A549 (cell line): ENCODE data around the gene EID1. TPM values are rescaled to one million over a fixed set of nuclear protein-coding genes. Genes with fewer than 3 reads are reported as not detected.

ENCODE experiments used
- ATAC-seq, 2 experiments: fragments of 200-7000 bp in 1 of 2; fragments of >200 bp in 1 of 2; cut with Nextera tagmentation in 1 of 2; cut with Tn5 transposase in 1 of 2; 3 replicates each; pipeline versions ENCODE4 v1.8.0 to v1.9.1; 2018 to 2020; ENCODE audit warnings: mild to moderate bottlenecking in 1 of 2, moderate library complexity in 1 of 2
- CTCF ChIA-PET: fragments of 300-600 bp; sonication (Branson Sonifier 250); formaldehyde crosslinking; extraction: SDS; loops from one replicate; lab custom pipeline; 2021; ENCODE audit warnings: antibody characterized with exemption, inconsistent platforms; lab: Yijun Ruan, JAX
- POLR2A ChIA-PET: fragments of 350-600 bp; formaldehyde crosslinking; extraction: SDS; loops from one replicate; lab custom pipeline; 2021; ENCODE audit warnings: antibody characterized with exemption, inconsistent platforms; lab: Yijun Ruan, JAX
- DNase-seq, 2 experiments: peaks; one replicate each; pipeline versions ENCODE4 v3.0.0 to v3.0.0-alpha.2; 2011 to 2016; ENCODE audit warnings: low read depth in 1 of 2, low spot score in 1 of 2
- FAIRE-seq: peaks from 2 replicates; lab custom pipeline; 2011; peaks lifted over from hg19 to GRCh38; lab: Jason Lieb, UNC
- H3K27ac ChIP-seq, 2 experiments: fragments of >200 bp; sonication (Bioruptor Twin); formaldehyde crosslinking; 3 replicates each; pipeline ENCODE4 v1.5.1; 2016 to 2017
- H3K4me1 ChIP-seq: fragments of >200 bp; sonication (Bioruptor Twin); formaldehyde crosslinking; 3 replicates; pipeline ENCODE4 v1.6.1; 2016
- H3K4me2 ChIP-seq: fragments of >200 bp; sonication (Bioruptor Twin); formaldehyde crosslinking; 3 replicates; pipeline ENCODE4 v1.6.1; 2016
- H3K4me3 ChIP-seq: fragments of >200 bp; sonication (Bioruptor Twin); formaldehyde crosslinking; 3 replicates; pipeline ENCODE4 v1.5.1; 2016
- H3K9me3 ChIP-seq: fragments of >200 bp; sonication (Bioruptor Twin); formaldehyde crosslinking; 3 replicates; pipeline ENCODE4 v1.6.1; 2016
- ATOH8 ChIP-seq: fragments of 250-450 bp; sonication (Bioruptor Pico); IDR thresholded peaks from 2 replicates; pipeline ENCODE4 v1.5.0; 2020; ENCODE audit warnings: low read depth, mild to moderate bottlenecking, moderate library complexity
- BCL3 ChIP-seq: fragments of >200 bp; sonication (Bioruptor Twin); formaldehyde crosslinking; IDR thresholded peaks from 3 replicates; pipeline ENCODE4 v1.6.1; 2016
- BHLHE40 ChIP-seq: IDR thresholded peaks from 2 replicates; pipeline ENCODE4 v1.6.1; 2012; ENCODE audit warnings: low read depth, low read length, inconsistent platforms
- CBX2 ChIP-seq: fragments of 200-600 bp; sonication (generic); IDR thresholded peaks from 2 replicates; pipeline ENCODE4 v1.6.1; 2016; ENCODE audit warnings: low read depth, mild to moderate bottlenecking, borderline replicate concordance
- CEBPB ChIP-seq, 2 experiments: fragments of >200 bp in 1 of 2; sonication (Bioruptor Twin) in 1 of 2; formaldehyde crosslinking in 1 of 2; IDR thresholded peaks; 2 replicates each; pipeline ENCODE4 v1.6.1; 2012 to 2016
- CTCF ChIP-seq: fragments of >200 bp; sonication (Bioruptor Twin); formaldehyde crosslinking; IDR thresholded peaks from 3 replicates; pipeline ENCODE4 v1.5.1; 2016
- EP300 ChIP-seq, 2 experiments: fragments of >200 bp; sonication (Bioruptor Twin); formaldehyde crosslinking; IDR thresholded peaks; 2 replicates in 1 of 2; 3 replicates in 1 of 2; pipeline ENCODE4 v1.6.1; 2016 to 2017
- FOSB ChIP-seq: fragments of 250-450 bp; sonication (Bioruptor Pico); IDR thresholded peaks from 2 replicates; pipeline ENCODE4 v1.5.0; 2020; ENCODE audit warnings: mild to moderate bottlenecking, moderate library complexity
- FOSL2 ChIP-seq, 2 experiments: fragments of 450-650 bp in 1 of 2; fragments of >200 bp in 1 of 2; sonication (Bioruptor Twin) in 1 of 2; formaldehyde crosslinking; IDR thresholded peaks; 2 replicates each; pipeline versions ENCODE4 v1.5.0 to v1.6.1; 2016 to 2020; ENCODE audit warnings: mild to moderate bottlenecking in 1 of 2, moderate library complexity in 1 of 2
- HMGXB4 ChIP-seq: fragments of 250-450 bp; sonication (Bioruptor Pico); IDR thresholded peaks from 2 replicates; pipeline ENCODE4 v1.5.0; 2021; ENCODE audit warnings: mild to moderate bottlenecking, moderate library complexity, borderline replicate concordance
- HOXA7 ChIP-seq: fragments of 250-450 bp; sonication (Bioruptor Pico); IDR thresholded peaks from 2 replicates; pipeline ENCODE4 v1.5.0; 2020; ENCODE audit warnings: mild to moderate bottlenecking, moderate library complexity
- HOXB5 ChIP-seq: fragments of 250-450 bp; sonication (Bioruptor Pico); IDR thresholded peaks from 2 replicates; pipeline ENCODE4 v1.5.0; 2020; ENCODE audit warnings: mild to moderate bottlenecking, moderate library complexity
- JUNB ChIP-seq: fragments of >200 bp; sonication (Bioruptor Twin); formaldehyde crosslinking; IDR thresholded peaks from 2 replicates; pipeline ENCODE4 v1.6.1; 2016
- MAZ ChIP-seq: fragments of 150-350 bp; IDR thresholded peaks from 2 replicates; pipeline ENCODE4 v1.6.1; 2014; ENCODE audit warnings: antibody characterized with exemption, low read depth, low read length, borderline replicate concordance
- MYC ChIP-seq: IDR thresholded peaks from 2 replicates; pipeline ENCODE4 v1.6.1; 2012; ENCODE audit warnings: mild to moderate bottlenecking, inconsistent platforms, low read length, improper control_type of control experiment, borderline replicate concordance
- RAD21 ChIP-seq, 2 experiments: fragments of >200 bp in 1 of 2; sonication (Bioruptor Twin) in 1 of 2; formaldehyde crosslinking in 1 of 2; IDR thresholded peaks in 1 of 2; conservative IDR thresholded peaks in 1 of 2; 2 replicates in 1 of 2; 3 replicates in 1 of 2; pipeline ENCODE4 v1.6.1; 2012 to 2018; ENCODE audit warnings: inconsistent platforms in 1 of 2
- RCOR1 ChIP-seq: fragments of 150-350 bp; IDR thresholded peaks from 2 replicates; pipeline ENCODE4 v1.6.1; 2014; ENCODE audit warnings: antibody characterized with exemption, low read length, low read depth
- REST ChIP-seq: fragments of 200-600 bp; sonication (generic); IDR thresholded peaks from 2 replicates; pipeline ENCODE4 v1.6.1; 2016; ENCODE audit warnings: antibody characterized with exemption, mild to moderate bottlenecking, moderate library complexity
- SREBF2 ChIP-seq: fragments of 450-650 bp; IDR thresholded peaks from 2 replicates; pipeline ENCODE4 v1.6.1; 2014; ENCODE audit warnings: mild to moderate bottlenecking, moderate library complexity
- TFCP2L1 ChIP-seq: fragments of 250-450 bp; sonication (Bioruptor Pico); IDR thresholded peaks from 2 replicates; pipeline ENCODE4 v1.5.0; 2021; ENCODE audit warnings: mild to moderate bottlenecking
- TP53 ChIP-seq: fragments of 250-450 bp; sonication (Bioruptor Pico); IDR thresholded peaks from 2 replicates; pipeline ENCODE4 v1.5.0; 2021; ENCODE audit warnings: mild to moderate bottlenecking, moderate library complexity
- WGBS: methylation state at CpG from one replicate; pipeline ENCODE4 v1.1.6; 2017; ENCODE audit errors: missing lambda C conversion rate; 5-methylcytosine and 5-hydroxymethylcytosine counted together
- polyA plus RNA-seq, 4 experiments: library from polyadenylated mRNA; depleted of rRNA in 3 of 4; stranded (reverse); fragments of >200 nt; fragmentation: RNase III in 1 of 4; extraction: RNeasy Plus Mini Kit Qiagen cat#74134 plus additional on column Dnase treatment in 1 of 4; gene quantifications; 2 replicates in 3 of 4; 3 replicates in 1 of 4; pipeline ENCODE4 v1.2.3, GENCODE V29; 2011 to 2017
- TF ChIP-seq, protein P1 (sequence below): fragments of 450-650 bp; IDR thresholded peaks from 2 replicates; pipeline ENCODE4 v1.6.1; 2014; ENCODE audit warnings: antibody characterized with exemption

The EID1 gene
- polyA plus RNA-seq, 2 of the 4 experiments (the other 2 are of a cell fraction) = 125 to 182 TPM

- TF ChIP-seq, protein P1, sequence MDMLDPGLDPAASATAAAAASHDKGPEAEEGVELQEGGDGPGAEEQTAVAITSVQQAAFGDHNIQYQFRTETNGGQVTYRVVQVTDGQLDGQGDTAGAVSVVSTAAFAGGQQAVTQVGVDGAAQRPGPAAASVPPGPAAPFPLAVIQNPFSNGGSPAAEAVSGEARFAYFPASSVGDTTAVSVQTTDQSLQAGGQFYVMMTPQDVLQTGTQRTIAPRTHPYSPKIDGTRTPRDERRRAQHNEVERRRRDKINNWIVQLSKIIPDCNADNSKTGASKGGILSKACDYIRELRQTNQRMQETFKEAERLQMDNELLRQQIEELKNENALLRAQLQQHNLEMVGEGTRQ = no peak
- TF ChIP-seq HMGXB4 = no peak
- no peak for TF ChIP-seq CEBPB (IDR thresholded peaks at IDR 0.05)
- no peak for TF ChIP-seq ATOH8 (CRISPR knock-in tag)
- TF ChIP-seq RCOR1 = no peak
- TF ChIP-seq HOXA7 (CRISPR knock-in tag) = no peak
Observed at GRCh38 chr15:48868023-48868422, 9.9 kb upstream of the EID1 start (continued).

DNA sequence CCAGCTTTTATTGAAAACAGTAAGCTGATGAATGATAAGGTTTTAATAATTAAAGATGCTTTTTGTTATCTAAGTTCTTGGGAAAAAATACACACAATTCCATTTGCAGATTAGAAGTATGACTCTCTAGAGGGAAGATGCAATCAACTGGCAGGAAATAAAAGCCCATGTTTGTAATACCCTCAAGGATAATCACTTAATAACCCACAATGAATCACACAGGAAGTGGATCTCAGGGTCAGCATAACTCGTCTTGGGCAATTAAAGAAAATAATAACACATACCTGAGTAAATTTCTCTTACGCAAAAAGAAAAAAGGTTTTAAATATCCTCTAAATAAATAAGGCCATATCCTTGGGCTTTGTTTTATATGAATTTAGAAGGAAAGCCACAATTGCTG, 9.4 kb upstream of the EID1 start:
- Histone ChIP-seq H3K4me1 (peaks cover 16% of the 10 kb centered on the region; the same call in 2 of the 3 replicates), H3K4me2 (no peak overlapping the region), H3K9me3 (no peaks in the 10 kb centered on the region), H3K4me3 (no peak overlapping the region), H3K27ac (no peak overlapping the region)
- FAIRE-seq (no peak), DNase-seq (peak in 1 of 2 experiments; percentile 6), ATAC-seq (no peak)
- ChIA-PET POLR2A (interaction anchor here (1.5 kb wide), 1 partner anchor 9 kb away, joined by 5 read pairs; the partner anchor contains the start of gene EID1), CTCF (no interaction called here)
- 47% methylated on average over 2 of the region's 2 CpGs for WGBS
- TF ChIP-seq FOSB (CRISPR knock-in tag) (no peak), CBX2 (no peak), HOXB5 (CRISPR knock-in tag) (no peak), JUNB (no peak), REST (no peak), TFCP2L1 (CRISPR knock-in tag) (no peak), MAZ (no peak), CTCF (no peak), RAD21 (conservative IDR thresholded peaks at IDR 0.05 in 1 of 2, IDR thresholded peaks at IDR 0.05 in 1 of 2) (no peak), FOSL2 (IDR thresholded peaks at IDR 0.05) (no peak), FOSL2 (CRISPR knock-in tag; IDR thresholded peaks at IDR 0.05) (no peak), CEBPB (IDR thresholded peaks at IDR 0.05) (no peak), MYC (no peak), TP53 (CRISPR knock-in tag) (no peak), SREBF2 (no peak), BCL3 (no peak), EP300 (IDR thresholded peaks at IDR 0.05) (no peak), BHLHE40 (no peak)
